RWPE1 (cell line): ENCODE measurements around the gene MED20.

ENCODE experiments used
- CTCF ChIA-PET: fragments of 350-600 bp; sonication (Branson Sonifier 250); formaldehyde crosslinking; extraction: SDS; loops from one replicate; lab custom pipeline; 2021; lab: Yijun Ruan, JAX
- POLR2A ChIA-PET: fragments of 400-600 bp; formaldehyde crosslinking; extraction: SDS; loops from one replicate; lab custom pipeline; 2020; ENCODE audit warnings: antibody characterized with exemption; ENCODE audit not compliant: low non-redundant PET; lab: Yijun Ruan, JAX
- DNase-seq: peaks from one replicate; pipeline ENCODE4 v3.0.0; 2012; ENCODE audit warnings: low spot score
- H3K27ac ChIP-seq: fragments of 450-650 bp; 2 replicates; pipeline ENCODE4 v1.5.1; 2017
- TF ChIP-seq, protein P1 (sequence below): fragments of 450-650 bp; conservative IDR thresholded peaks from 2 replicates; pipeline ENCODE4 v1.5.1; 2017; ENCODE audit warnings: low read depth, mild to moderate bottlenecking

The MED20 gene

GRCh38 chr6:41877051-41877680, 43.8 kb downstream of the MED20 start:
- DNase-seq, result no peak
- CTCF ChIA-PET, result no interaction called here
- POLR2A ChIA-PET, result no interaction called here

DNA sequence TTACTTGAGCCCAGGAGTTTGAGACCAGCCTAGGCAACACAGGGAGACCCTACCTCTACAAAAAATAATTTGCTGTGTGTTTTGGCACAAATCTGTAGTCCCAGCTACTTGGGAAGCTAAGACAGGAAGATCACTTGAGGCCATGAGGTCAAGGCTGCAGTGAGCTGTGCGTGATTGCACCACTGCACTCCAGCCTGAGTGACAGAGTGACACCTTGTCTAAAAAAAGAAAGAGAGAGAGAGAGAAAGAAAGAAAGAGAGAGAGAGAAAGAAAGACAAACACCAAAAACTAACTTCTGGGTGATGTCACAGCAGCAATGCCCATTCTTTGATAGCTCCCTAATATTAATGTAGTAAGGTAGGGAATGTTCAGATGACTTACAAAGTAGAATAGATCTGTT, 46.2 kb downstream of the MED20 start:
- H3K27ac ChIP-seq, result no peak overlapping the region
- TF ChIP-seq, protein P1, sequence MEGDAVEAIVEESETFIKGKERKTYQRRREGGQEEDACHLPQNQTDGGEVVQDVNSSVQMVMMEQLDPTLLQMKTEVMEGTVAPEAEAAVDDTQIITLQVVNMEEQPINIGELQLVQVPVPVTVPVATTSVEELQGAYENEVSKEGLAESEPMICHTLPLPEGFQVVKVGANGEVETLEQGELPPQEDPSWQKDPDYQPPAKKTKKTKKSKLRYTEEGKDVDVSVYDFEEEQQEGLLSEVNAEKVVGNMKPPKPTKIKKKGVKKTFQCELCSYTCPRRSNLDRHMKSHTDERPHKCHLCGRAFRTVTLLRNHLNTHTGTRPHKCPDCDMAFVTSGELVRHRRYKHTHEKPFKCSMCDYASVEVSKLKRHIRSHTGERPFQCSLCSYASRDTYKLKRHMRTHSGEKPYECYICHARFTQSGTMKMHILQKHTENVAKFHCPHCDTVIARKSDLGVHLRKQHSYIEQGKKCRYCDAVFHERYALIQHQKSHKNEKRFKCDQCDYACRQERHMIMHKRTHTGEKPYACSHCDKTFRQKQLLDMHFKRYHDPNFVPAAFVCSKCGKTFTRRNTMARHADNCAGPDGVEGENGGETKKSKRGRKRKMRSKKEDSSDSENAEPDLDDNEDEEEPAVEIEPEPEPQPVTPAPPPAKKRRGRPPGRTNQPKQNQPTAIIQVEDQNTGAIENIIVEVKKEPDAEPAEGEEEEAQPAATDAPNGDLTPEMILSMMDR, result no peak
- POLR2A ChIA-PET, result no interaction called here
- CTCF ChIA-PET, result no interaction called here
- DNase-seq, result no peak

More at GRCh38 chr6:41877051-41877680, 43.8 kb downstream of the MED20 start:
- no peak overlapping the region for H3K27ac ChIP-seq
- TF ChIP-seq, protein P1, result no peak

- no peak for DNase-seq
- no peak overlapping the region for H3K27ac ChIP-seq
- TF ChIP-seq, protein P1, result no peak
- ChIA-PET POLR2A (no interaction called here), CTCF (interaction anchor here (0.6 kb wide), 1 partner anchor 976 kb away, joined by 3 read pairs; no protein-coding TSS in a partner anchor)
Observed at GRCh38 chr6:41872147-41872546, 48.8 kb downstream of the MED20 start.

DNA sequence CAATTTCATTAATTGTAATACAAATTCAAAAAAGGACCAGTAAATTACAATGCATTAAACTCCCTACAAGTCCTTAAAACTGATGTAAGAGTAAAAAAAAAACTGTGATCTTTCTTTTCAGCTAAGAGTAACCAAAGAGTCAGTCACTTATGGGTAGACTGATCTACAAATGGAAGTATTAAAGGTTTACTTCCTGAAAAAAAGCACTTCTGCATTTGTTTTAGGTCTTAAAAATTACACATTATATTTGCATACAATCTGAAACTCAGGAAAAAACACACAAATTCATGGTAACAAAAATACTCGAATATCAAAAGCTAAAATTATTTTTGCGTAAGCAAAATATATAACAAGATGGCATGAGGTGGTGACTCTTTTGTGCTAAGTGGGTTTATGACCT, 49.2 kb downstream of the MED20 start:
- ChIA-PET CTCF (no interaction called here), POLR2A (no interaction called here)
- TF ChIP-seq, protein P1, result no peak
- no peak for DNase-seq
- H3K27ac ChIP-seq, result no peak overlapping the region

DNA sequence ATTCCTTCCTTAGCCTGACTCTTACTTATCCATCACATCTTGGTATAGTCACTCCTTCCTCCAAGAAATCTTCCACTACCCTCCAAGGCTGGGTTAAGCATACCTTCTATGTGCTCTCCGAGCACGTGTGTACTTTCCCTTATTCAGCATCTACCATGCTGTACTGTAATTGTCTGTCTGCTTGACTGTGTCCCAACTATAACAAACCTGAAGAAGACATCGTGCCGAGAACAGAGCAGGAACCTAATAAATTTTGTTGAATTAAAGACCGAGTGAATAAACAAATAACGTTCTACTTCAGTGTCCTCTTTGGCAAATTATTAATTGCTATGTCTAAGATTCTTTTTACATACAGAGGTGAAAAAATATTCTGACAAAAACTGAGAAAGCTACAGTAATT, 61.6 kb downstream of the MED20 start:
- DNase-seq, result no peak
- ChIA-PET CTCF (no interaction called here), POLR2A (no interaction called here)
- no peak overlapping the region for H3K27ac ChIP-seq
- TF ChIP-seq, protein P1, result no peak

- TF ChIP-seq, protein P1, result no peak
- ChIA-PET POLR2A (no interaction called here), CTCF (no interaction called here)
- no peak for DNase-seq
- no peak overlapping the region for H3K27ac ChIP-seq
Observed at GRCh38 chr6:41858703-41859102, 62.2 kb downstream of the MED20 start.
